SW 1271 (cell line): ENCODE data around the gene FARS2.

Experiments used
- DNase-seq, 2 experiments: peaks; one replicate each; lab custom pipeline; 2025; lab: John Stamatoyannopoulos, UW

Gene FARS2

GRCh38 chr6:5260661-5261544 is at the start of gene FARS2, which contains the start of gene LYRM4:
FARS2 (plus strand) TSS chr6:5261513.
LYRM4 (minus strand) TSS chr6:5260950; CDS start chr6:5260733, 217 bp downstream.
- DNase-seq = peak; percentile 60 to 91

- no peak for DNase-seq
Observed at GRCh38 chr6:5213836-5214235, 47.5 kb upstream of the FARS2 start.

- DNase-seq = no peak
Observed at GRCh38 chr6:5214570-5215052, 46.7 kb upstream of the FARS2 start.

- DNase-seq = no peak
Observed at GRCh38 chr6:5215159-5215558, 46.2 kb upstream of the FARS2 start.

GRCh38 chr6:5215799-5216198 is 45.5 kb upstream of the FARS2 start:
- no peak for DNase-seq

GRCh38 chr6:5217356-5217755 is 44.0 kb upstream of the FARS2 start:
- DNase-seq = no peak

- no peak for DNase-seq
Observed at GRCh38 chr6:5219011-5219691, 42.2 kb upstream of the FARS2 start.

GRCh38 chr6:5220443-5220842 is 40.9 kb upstream of the FARS2 start:
- DNase-seq = no peak

GRCh38 chr6:5223309-5223708 is 38.0 kb upstream of the FARS2 start:
- DNase-seq = no peak

GRCh38 chr6:5229356-5229755 is 32.0 kb upstream of the FARS2 start:
- DNase-seq = no peak

- no peak for DNase-seq
Observed at GRCh38 chr6:5230081-5230480, 31.2 kb upstream of the FARS2 start.

- DNase-seq = no peak
Observed at GRCh38 chr6:5231289-5231688, 30.0 kb upstream of the FARS2 start.

- no peak for DNase-seq
Observed at GRCh38 chr6:5234874-5235273, 26.4 kb upstream of the FARS2 start.

GRCh38 chr6:5235830-5236229 is 25.5 kb upstream of the FARS2 start:
- DNase-seq = no peak

- DNase-seq = no peak
Observed at GRCh38 chr6:5237805-5238204, 23.5 kb upstream of the FARS2 start.

GRCh38 chr6:5238336-5238735 is 23.0 kb upstream of the FARS2 start:
- no peak for DNase-seq

GRCh38 chr6:5241252-5241651 is 20.1 kb upstream of the FARS2 start:
- no peak for DNase-seq

GRCh38 chr6:5243069-5243468 is 18.2 kb upstream of the FARS2 start:
- DNase-seq = no peak

- DNase-seq = no peak
Observed at GRCh38 chr6:5246141-5247097, 14.9 kb upstream of the FARS2 start.

GRCh38 chr6:5247201-5247600 is 14.1 kb upstream of the FARS2 start:
- no peak for DNase-seq

- no peak for DNase-seq
Observed at GRCh38 chr6:5248302-5249098, 12.8 kb upstream of the FARS2 start.
